GM21390 (cell line): ENCODE results near the gene PTPRCAP.
"Not testable (repeated sequence)": the region's sequence is repeated elsewhere in the genome, so short reads cannot be mapped to it uniquely, and the experiment has no call there.

Source experiments
- ATAC-seq: cut with Tn5 transposase; IDR thresholded peaks from one replicate; pipeline ENCODE4 v1.9.1; 2021; ENCODE audit not compliant: unreplicated experiment

The PTPRCAP gene

GRCh38 chr11:67410984-67411784 is 26.3 kb downstream of the PTPRCAP start:
- ATAC-seq = no peak

DNA sequence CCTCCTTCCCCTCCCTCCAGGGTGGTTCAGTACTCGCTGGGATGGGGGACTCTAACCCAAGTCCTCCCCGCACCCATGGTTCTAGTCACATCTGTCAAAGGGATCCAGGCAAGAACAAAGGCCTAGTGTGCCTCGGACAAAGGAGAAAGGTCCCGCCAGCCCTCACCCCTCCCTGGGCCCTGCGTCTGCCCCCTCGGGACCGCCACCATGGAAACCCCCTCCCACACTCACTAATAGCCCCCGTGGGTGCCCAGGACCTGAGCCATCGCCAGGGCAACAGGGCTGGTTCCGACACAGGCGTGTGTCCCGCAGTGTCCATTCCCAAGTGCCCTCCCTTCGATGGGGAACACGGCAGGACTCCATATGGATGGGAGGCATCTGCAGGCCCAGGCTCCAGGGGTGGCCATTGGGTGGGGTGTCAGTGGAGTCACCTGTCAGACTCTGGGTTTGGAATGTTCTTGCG is 27.1 kb downstream of the PTPRCAP start:
- ATAC-seq = no peak

- no peak for ATAC-seq
Observed at GRCh38 chr11:67409781-67410368, 27.6 kb downstream of the PTPRCAP start.

- ATAC-seq = no peak
Observed at GRCh38 chr11:67409261-67409666, 28.2 kb downstream of the PTPRCAP start.

GRCh38 chr11:67408437-67409200 is 28.9 kb downstream of the PTPRCAP start:
- no peak for ATAC-seq

DNA sequence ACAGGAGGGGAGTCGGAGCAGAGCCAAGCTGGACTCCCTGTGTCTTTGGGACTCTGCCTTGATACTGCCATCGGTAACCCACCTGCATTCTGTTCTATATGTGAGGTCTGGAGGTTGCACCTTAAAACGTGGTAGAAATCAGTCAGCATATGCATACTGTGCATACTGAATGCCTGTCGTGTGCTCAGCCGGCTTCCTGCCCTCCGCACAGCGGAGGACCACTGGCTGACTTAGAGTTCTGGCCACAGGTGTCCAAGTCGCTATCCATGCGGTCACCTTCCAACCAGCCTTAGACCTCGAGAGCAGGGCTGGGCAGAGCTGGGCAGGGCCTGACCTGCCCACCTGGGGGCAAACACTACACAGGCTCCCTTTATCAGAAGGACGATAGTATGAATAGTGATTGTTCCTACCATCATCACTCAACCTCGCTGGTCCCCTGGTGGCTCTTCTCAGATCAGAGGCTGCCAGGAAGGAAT is 29.8 kb downstream of the PTPRCAP start:
- ATAC-seq = no peak

- no peak for ATAC-seq
Observed at GRCh38 chr11:67406969-67407687, 30.4 kb downstream of the PTPRCAP start.

- no peak for ATAC-seq
Observed at GRCh38 chr11:67406420-67406968, 31.0 kb downstream of the PTPRCAP start.

- no peak for ATAC-seq
Observed at GRCh38 chr11:67405688-67406339, 31.7 kb downstream of the PTPRCAP start.

- ATAC-seq = no peak
Observed at GRCh38 chr11:67405196-67405567, 32.3 kb downstream of the PTPRCAP start.

DNA sequence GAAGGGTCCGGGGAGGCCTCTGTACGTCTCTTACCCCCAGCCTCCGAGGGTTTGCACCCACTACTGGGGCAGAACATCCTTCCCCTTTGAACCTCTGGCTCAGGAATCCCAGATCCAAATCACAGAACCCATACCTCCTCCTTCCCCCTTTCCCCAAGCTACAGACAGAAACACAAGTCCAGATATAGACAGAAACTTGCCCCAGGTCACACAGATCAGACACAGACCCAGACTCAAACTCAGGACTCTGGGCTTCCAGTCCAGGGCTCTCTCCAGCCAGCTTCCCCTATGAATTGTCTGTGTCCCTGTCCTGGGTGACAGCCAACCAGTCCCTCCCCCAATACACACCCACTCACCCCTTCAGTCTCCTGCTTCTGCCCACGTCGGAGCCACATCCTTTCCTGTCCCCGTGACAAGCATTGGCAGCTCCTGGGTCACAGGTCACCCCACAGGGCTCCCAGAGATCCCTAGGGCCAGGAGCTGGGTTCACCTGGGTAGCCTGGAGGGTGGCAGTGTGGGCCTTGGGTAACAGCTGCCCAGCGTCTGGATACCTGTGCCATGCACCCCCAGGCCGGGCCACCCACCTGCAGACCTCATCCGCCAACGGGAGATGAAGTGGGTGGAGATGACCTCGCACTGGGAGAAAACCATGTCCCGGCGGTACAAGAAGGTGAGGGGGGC is 32.8 kb downstream of the PTPRCAP start:
- ATAC-seq = no peak

DNA sequence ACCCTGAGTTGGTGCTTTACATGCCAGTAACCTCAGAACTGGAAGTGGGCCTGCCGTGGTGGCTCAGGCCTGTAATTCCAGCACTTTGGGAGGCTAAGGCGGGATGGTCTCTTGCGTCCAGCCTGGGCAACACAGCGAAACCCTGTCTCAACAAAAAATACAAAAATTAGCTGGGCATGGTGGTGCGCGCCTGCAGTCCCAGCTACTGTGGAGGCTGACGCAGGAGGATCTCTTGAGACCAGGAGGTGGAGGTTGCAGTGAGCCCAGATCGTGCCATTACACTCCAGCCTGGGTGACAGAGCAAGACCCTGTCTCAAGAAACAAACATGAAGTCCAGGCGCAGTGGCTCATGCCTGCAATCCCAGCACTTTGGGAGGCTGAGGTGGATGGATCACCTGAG is 34.4 kb downstream of the PTPRCAP start:
- not testable (repeated sequence) for ATAC-seq

GRCh38 chr11:67402192-67402839 is 35.2 kb downstream of the PTPRCAP start:
- not testable (repeated sequence) for ATAC-seq

DNA sequence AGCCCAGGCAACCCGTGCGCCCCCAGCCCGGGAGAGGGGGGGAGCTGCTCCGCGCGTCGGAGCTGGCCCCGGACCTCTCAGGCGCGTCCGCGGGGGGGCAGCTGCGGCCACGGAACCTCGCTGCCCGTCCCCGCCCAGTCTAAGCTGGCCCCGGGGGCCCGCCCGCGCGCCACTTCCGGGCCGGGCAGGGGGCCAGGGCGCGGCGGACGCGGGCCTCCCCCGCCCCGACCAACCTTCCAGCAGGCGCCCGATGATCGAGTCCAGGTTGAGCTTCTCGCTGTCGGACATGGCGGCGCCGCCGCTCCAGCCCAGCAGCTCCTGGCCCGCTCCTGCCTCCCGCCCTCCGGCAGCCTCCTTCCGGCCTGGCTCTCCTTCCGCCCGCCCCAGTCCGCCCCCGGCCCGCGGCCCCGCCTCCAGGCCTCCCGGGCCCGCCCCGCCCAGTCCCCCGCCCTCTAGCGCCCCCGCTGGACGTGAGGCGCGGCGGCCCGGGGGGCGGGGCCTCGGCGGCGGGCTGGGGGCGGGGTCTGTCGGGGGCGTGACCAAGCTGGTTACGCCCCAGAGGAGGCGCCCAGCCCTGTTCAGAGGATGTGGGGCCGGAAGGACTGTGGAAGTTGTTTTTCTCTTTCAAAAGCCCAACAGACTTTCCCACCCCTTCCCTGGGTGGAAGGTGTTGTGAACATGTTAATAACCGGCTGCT is 35.8 kb downstream of the PTPRCAP start, which contains the start of gene PPP1CA:
PPP1CA (minus strand) TSS at position 364 of the 697 bp plus-strand sequence; CDS start at position 288, 76 bp downstream.
- peak; percentile 57 for ATAC-seq

DNA sequence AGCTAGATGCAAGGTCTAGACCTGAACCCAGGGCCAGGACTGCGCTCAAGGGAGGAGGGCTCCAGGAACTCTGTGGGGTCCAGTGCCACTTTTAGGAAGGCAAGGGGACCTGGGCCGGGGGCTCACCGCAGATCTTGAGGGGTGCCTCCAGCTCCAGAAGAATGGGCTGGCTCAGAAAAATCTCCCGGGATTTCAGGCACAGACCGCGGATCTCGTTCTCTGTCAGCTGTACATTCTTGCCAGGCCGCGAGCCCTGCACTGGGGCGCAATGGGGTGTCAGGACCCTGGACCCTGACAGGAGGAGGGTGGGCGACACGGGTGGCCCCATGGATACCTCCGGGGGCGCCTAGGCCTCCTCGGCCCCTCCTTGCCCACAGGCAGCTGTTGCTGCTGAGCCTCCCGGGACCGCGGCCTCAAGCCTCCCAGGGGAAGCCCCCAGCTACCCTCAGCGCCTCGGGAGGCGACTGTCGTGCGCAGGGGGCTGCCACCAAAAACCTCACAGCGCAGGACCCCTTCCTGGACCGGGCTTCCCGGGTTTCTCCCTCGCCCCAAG is 36.5 kb downstream of the PTPRCAP start:
- ATAC-seq = peak; percentile 20

- no peak for ATAC-seq
Observed at GRCh38 chr11:67400251-67400941, 37.1 kb downstream of the PTPRCAP start.
